ENCODE measurements around the gene LILRB5. TPM values are rescaled to one million over a fixed set of nuclear protein-coding genes. Genes with fewer than 3 reads are reported as not detected.
"Not testable (repeated sequence)": the region's sequence is repeated elsewhere in the genome, so short reads cannot be mapped to it uniquely, and the experiment has no call there.

LILRB5 gene
- total and polyA plus RNA-seq, 2 donors (not counting 1 experiment from before 2014, with no cell fraction given): 0.05 TPM; not detected in 1

- Histone ChIP-seq H3K9ac (ENCODE audit: low read length) (no peak overlapping the region), H3K27ac (ENCODE audit: low read length in 2 of 2) (no peak overlapping the region), H3K79me2 (ENCODE audit: control insufficient read depth, insufficient read depth, low read length) (peaks cover 3% of the 10 kb centered on the region), H3K36me3 (replicated peaks in 1 of 2; ENCODE audit: control extremely low read depth in 1 of 2, control insufficient read depth in 1 of 2, extremely low read depth in 1 of 2, insufficient read depth in 2 of 2, low read length in 1 of 2) (no peaks in the 10 kb centered on the region), H3K4me1 (ENCODE audit: control insufficient read depth in 2 of 2, insufficient read depth in 2 of 2, low read length in 2 of 2) (no peaks in the 10 kb centered on the region), H3K27me3 (replicated peaks in 1 of 4; ENCODE audit: control extremely low read depth in 1 of 4, control insufficient read depth in 3 of 4, insufficient read depth in 4 of 4, low read length in 3 of 4) (no peaks in the 10 kb centered on the region), H4K20me1 (ENCODE audit: control insufficient read depth, insufficient read depth, low read length, poor library complexity, severe bottlenecking) (no peaks in the 10 kb centered on the region), H2AFZ (ENCODE audit: insufficient read depth, low read depth, low read length, poor library complexity, severe bottlenecking) (no peak overlapping the region), H3K9me3 (ENCODE audit: control extremely low read depth in 1 of 3, control insufficient read depth in 2 of 3, insufficient read depth in 1 of 3, low read length in 2 of 3) (no peaks in the 10 kb centered on the region), H3K4me2 (replicated peaks; ENCODE audit: low read depth, low read length, poor library complexity, severe bottlenecking) (no peak overlapping the region), H3K4me3 (ENCODE audit: control extremely low read depth in 1 of 5, extremely low read depth in 1 of 5, insufficient read depth in 1 of 5, low read depth in 2 of 5, low read length in 4 of 5) (no peak overlapping the region)
- H3K27me3 Mint-ChIP-seq: no peaks in the 10 kb centered on the region
- H3K4me1 Mint-ChIP-seq: no peaks in the 10 kb centered on the region
- ChIA-PET POLR2A (no interaction called here), CTCF (no interaction called here)
- 89% methylated on average over 7 of the region's 9 CpGs for WGBS (ENCODE audit: insufficient coverage)
- H3K27ac Mint-ChIP-seq: no peak overlapping the region
- DNase-seq (no peak), ATAC-seq (ENCODE audit: low read depth) (no peak)
- no peak overlapping the region for H3K4me3 Mint-ChIP-seq
- TF ChIP-seq CTCF (IDR thresholded peaks at IDR 0.05): no peak
- no peak for TF ChIP-seq EZH2 (IDR thresholded peaks at IDR 0.05; ENCODE audit: borderline replicate concordance, insufficient read depth, low read depth, low read length, poor library complexity, severe bottlenecking)
- H3K9me3 Mint-ChIP-seq (ENCODE audit: insufficient read depth): no peaks in the 10 kb centered on the region
- intact Hi-C loops (cut with micrococcal nuclease): no loop called here
Observed at GRCh38 chr19:54216869-54217268, 40.2 kb downstream of the LILRB5 start.

- not testable (repeated sequence) for H3K4me3 Mint-ChIP-seq
Observed at GRCh38 chr19:54214734-54215133, 42.3 kb downstream of the LILRB5 start.

GRCh38 chr19:54214217-54214616, 42.9 kb downstream of the LILRB5 start:
- WGBS (ENCODE audit: insufficient coverage): no CpG with 5 or more reads among the region's 5 CpGs
- H3K27ac ChIP-seq (ENCODE audit: low read length in 2 of 2); H3K4me2 ChIP-seq (replicated peaks; ENCODE audit: low read depth, low read length, poor library complexity, severe bottlenecking); POLR2A ChIA-PET; H2AFZ ChIP-seq (ENCODE audit: insufficient read depth, low read depth, low read length, poor library complexity, severe bottlenecking); H3K27me3 Mint-ChIP-seq; CTCF ChIA-PET; H3K9me3 Mint-ChIP-seq (ENCODE audit: insufficient read depth); H3K9ac ChIP-seq (ENCODE audit: low read length); H3K36me3 ChIP-seq (replicated peaks in 1 of 2; ENCODE audit: control extremely low read depth in 1 of 2, control insufficient read depth in 1 of 2, extremely low read depth in 1 of 2, insufficient read depth in 2 of 2, low read length in 1 of 2); H3K4me3 Mint-ChIP-seq; H3K27me3 ChIP-seq (replicated peaks in 1 of 4; ENCODE audit: control extremely low read depth in 1 of 4, control insufficient read depth in 3 of 4, insufficient read depth in 4 of 4, low read length in 3 of 4); DNase-seq; ATAC-seq (ENCODE audit: low read depth); H3K27ac Mint-ChIP-seq; intact Hi-C loops (cut with micrococcal nuclease); H3K9me3 ChIP-seq (ENCODE audit: control extremely low read depth in 1 of 3, control insufficient read depth in 2 of 3, insufficient read depth in 1 of 3, low read length in 2 of 3); H3K4me3 ChIP-seq (ENCODE audit: control extremely low read depth in 1 of 5, extremely low read depth in 1 of 5, insufficient read depth in 1 of 5, low read depth in 2 of 5, low read length in 4 of 5): not testable (repeated sequence)
- H3K4me1 ChIP-seq (ENCODE audit: control insufficient read depth in 2 of 2, insufficient read depth in 2 of 2, low read length in 2 of 2): peaks cover 0 to 17% of the 10 kb centered on the region in 2 donors
- H3K4me1 Mint-ChIP-seq: peaks cover 18% of the 10 kb centered on the region
- H4K20me1 ChIP-seq (ENCODE audit: control insufficient read depth, insufficient read depth, low read length, poor library complexity, severe bottlenecking): peaks cover 19% of the 10 kb centered on the region
- peaks cover 21% of the 10 kb centered on the region for H3K79me2 ChIP-seq (ENCODE audit: control insufficient read depth, insufficient read depth, low read length)

More at GRCh38 chr19:54214734-54215133, 42.3 kb downstream of the LILRB5 start:
- Histone ChIP-seq H3K79me2 (ENCODE audit: control insufficient read depth, insufficient read depth, low read length) (peaks cover 17% of the 10 kb centered on the region), H4K20me1 (ENCODE audit: control insufficient read depth, insufficient read depth, low read length, poor library complexity, severe bottlenecking) (peaks cover 14% of the 10 kb centered on the region), H3K4me1 (ENCODE audit: control insufficient read depth in 2 of 2, insufficient read depth in 2 of 2, low read length in 2 of 2) (peaks cover 0 to 12% of the 10 kb centered on the region in 2 donors)
- DNase-seq; intact Hi-C loops (cut with micrococcal nuclease); ATAC-seq (ENCODE audit: low read depth); H3K36me3 ChIP-seq (replicated peaks in 1 of 2; ENCODE audit: control extremely low read depth in 1 of 2, control insufficient read depth in 1 of 2, extremely low read depth in 1 of 2, insufficient read depth in 2 of 2, low read length in 1 of 2); H3K27ac Mint-ChIP-seq; H3K27me3 Mint-ChIP-seq; H3K4me2 ChIP-seq (replicated peaks; ENCODE audit: low read depth, low read length, poor library complexity, severe bottlenecking); H3K9me3 Mint-ChIP-seq (ENCODE audit: insufficient read depth); POLR2A ChIA-PET; H3K27me3 ChIP-seq (replicated peaks in 1 of 4; ENCODE audit: control extremely low read depth in 1 of 4, control insufficient read depth in 3 of 4, insufficient read depth in 4 of 4, low read length in 3 of 4); H3K27ac ChIP-seq (ENCODE audit: low read length in 2 of 2); H3K4me3 ChIP-seq (ENCODE audit: control extremely low read depth in 1 of 5, extremely low read depth in 1 of 5, insufficient read depth in 1 of 5, low read depth in 2 of 5, low read length in 4 of 5); CTCF ChIA-PET; H3K9ac ChIP-seq (ENCODE audit: low read length); H3K9me3 ChIP-seq (ENCODE audit: control extremely low read depth in 1 of 3, control insufficient read depth in 2 of 3, insufficient read depth in 1 of 3, low read length in 2 of 3); H2AFZ ChIP-seq (ENCODE audit: insufficient read depth, low read depth, low read length, poor library complexity, severe bottlenecking): not testable (repeated sequence)
- H3K4me1 Mint-ChIP-seq: peaks cover 15% of the 10 kb centered on the region
- WGBS (ENCODE audit: insufficient coverage): 93% methylated on average over 3 of the region's 19 CpGs

All from B cell (primary cell).